GM19467 (cell line): ENCODE results near the gene DNAH10.
"Not testable (repeated sequence)": the region's sequence is repeated elsewhere in the genome, so short reads cannot be mapped to it uniquely, and the experiment has no call there.

Source experiments
- ATAC-seq: cut with Tn5 transposase; IDR thresholded peaks from one replicate; pipeline ENCODE4 v1.9.1; 2021; ENCODE audit warnings: mild to moderate bottlenecking, moderate library complexity; ENCODE audit not compliant: unreplicated experiment

DNAH10 gene

GRCh38 chr12:123903301-123904065 lies 141.4 kb downstream of the DNAH10 start:
- ATAC-seq: no peak

GRCh38 chr12:123905319-123905925 lies 143.3 kb downstream of the DNAH10 start:
- no peak for ATAC-seq

- ATAC-seq: no peak
Observed at GRCh38 chr12:123906711-123907420, 144.8 kb downstream of the DNAH10 start.

- no peak for ATAC-seq
Observed at GRCh38 chr12:123907726-123908476, 145.8 kb downstream of the DNAH10 start.

GRCh38 chr12:123908884-123909725 lies 147.0 kb downstream of the DNAH10 start:
- ATAC-seq: no peak

GRCh38 chr12:123910057-123910456 lies 148.0 kb downstream of the DNAH10 start:
- no peak for ATAC-seq

- no peak for ATAC-seq
Observed at GRCh38 chr12:123910761-123911193, 148.7 kb downstream of the DNAH10 start.

GRCh38 chr12:123911672-123912409 lies 149.7 kb downstream of the DNAH10 start:
- not testable (repeated sequence) for ATAC-seq

- no peak for ATAC-seq
Observed at GRCh38 chr12:123912415-123913380, 150.6 kb downstream of the DNAH10 start.

- no peak for ATAC-seq
Observed at GRCh38 chr12:123914726-123915333, 152.7 kb downstream of the DNAH10 start.

GRCh38 chr12:123916729-123917128 lies 154.6 kb downstream of the DNAH10 start:
- ATAC-seq: no peak

GRCh38 chr12:123917337-123917850 lies 155.3 kb downstream of the DNAH10 start:
- ATAC-seq: no peak

- no peak for ATAC-seq
Observed at GRCh38 chr12:123919980-123920360, 157.9 kb downstream of the DNAH10 start.

GRCh38 chr12:123923038-123923437 lies 160.9 kb downstream of the DNAH10 start:
- ATAC-seq: no peak

GRCh38 chr12:123923927-123924326 lies 161.8 kb downstream of the DNAH10 start:
- no peak for ATAC-seq

GRCh38 chr12:123924539-123924938 lies 162.4 kb downstream of the DNAH10 start:
- no peak for ATAC-seq

- no peak for ATAC-seq
Observed at GRCh38 chr12:123928274-123928865, 166.3 kb downstream of the DNAH10 start.
